ENCODE results near the gene EYA2. TPM values are rescaled to one million over a fixed set of nuclear protein-coding genes. Genes with fewer than 3 reads are reported as not detected.

EYA2 gene
- total RNA-seq, 1 experiment from 2014 or later: 0.74 TPM

DNA sequence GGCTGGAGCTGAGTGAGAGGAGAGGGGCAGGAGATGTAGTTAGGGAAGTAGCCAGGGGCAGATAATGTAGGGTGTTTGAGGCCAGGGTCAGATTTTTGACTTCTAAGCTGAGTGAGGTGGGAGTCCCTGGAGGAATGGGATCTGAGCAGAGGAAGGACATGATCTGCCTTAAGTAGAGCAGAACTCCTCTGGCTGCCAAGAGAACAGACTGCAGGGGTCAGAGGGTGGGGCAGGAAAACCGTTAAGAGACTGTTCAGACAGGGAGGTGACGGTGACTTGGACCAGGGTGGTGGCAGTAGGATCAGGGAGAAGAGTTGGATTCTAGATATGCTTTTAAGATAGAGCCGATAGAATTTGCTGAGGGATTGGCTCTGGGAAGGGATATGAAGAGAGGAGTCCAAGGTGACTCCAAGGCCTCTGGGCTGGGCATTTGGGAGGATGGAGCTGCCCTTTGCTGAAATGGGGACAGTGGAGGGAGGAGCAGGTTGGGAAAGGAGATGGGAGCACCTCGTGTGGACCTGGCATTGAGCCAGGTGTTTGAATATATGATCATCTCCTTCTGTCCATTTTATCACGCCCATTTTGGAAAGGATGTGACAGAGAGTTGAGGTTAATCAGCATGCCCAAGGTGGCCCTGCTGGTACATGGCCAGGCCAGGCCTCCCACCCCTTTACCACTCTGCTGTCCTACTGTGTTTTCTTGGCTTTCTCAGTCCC, 18.8 kb downstream of the EYA2 start:
- DNase-seq: no peak
- Histone ChIP-seq H3K79me1 (ENCODE audit: insufficient read depth, low read depth, low read length, poor library complexity, severe bottlenecking) (no peaks in the 10 kb centered on the region), H3K23me2 (ENCODE audit: insufficient read length, low read depth, low read length, poor library complexity, severe bottlenecking) (no peaks in the 10 kb centered on the region), H2AK5ac (ENCODE audit: insufficient read length, low read length) (no peak overlapping the region), H2BK15ac (ENCODE audit: low read depth, low read length) (no peak overlapping the region), H2AFZ (ENCODE audit: low read length) (no peak overlapping the region), H3K4me2 (ENCODE audit: insufficient read depth, insufficient read length, low read length) (no peak overlapping the region), H4K5ac (ENCODE audit: insufficient read length, low read depth, low read length) (no peak overlapping the region), H3K9me3 (ENCODE audit: control insufficient read depth, low read depth, low read length) (no peaks in the 10 kb centered on the region), H2BK20ac (ENCODE audit: low read depth, low read length, poor library complexity, severe bottlenecking) (no peak overlapping the region), H2BK5ac (ENCODE audit: insufficient read length, low read length) (no peak overlapping the region), H2BK120ac (ENCODE audit: low read depth, low read length, poor library complexity, severe bottlenecking) (no peak overlapping the region), H4K91ac (ENCODE audit: insufficient read length, low read depth, low read length) (no peak overlapping the region), H4K8ac (replicated peaks; ENCODE audit: insufficient read length, low read depth, low read length) (no peak overlapping the region), H3K9ac (ENCODE audit: extremely low read depth, insufficient read length, low read length) (no peak overlapping the region), H3K4ac (ENCODE audit: low read depth, low read length) (no peak overlapping the region), H3K4me1 (ENCODE audit: insufficient read depth, low read length) (no peaks in the 10 kb centered on the region), H4K20me1 (ENCODE audit: control insufficient read depth, insufficient read depth, insufficient read length) (no peaks in the 10 kb centered on the region), H3T11ph (ENCODE audit: low read length) (no peak overlapping the region), H3K79me2 (ENCODE audit: insufficient read depth, low read length) (no peaks in the 10 kb centered on the region), H3K56ac (ENCODE audit: insufficient read length, low read depth, low read length) (no peak overlapping the region), H3K23ac (ENCODE audit: insufficient read length, low read depth, low read length) (no peak overlapping the region), H3K27ac (ENCODE audit: insufficient read length, low read depth, low read length) (no peak overlapping the region), H2BK12ac (ENCODE audit: insufficient read length, low read depth, low read length) (no peak overlapping the region), H3K14ac (ENCODE audit: insufficient read depth, low read length) (no peak overlapping the region), H3K18ac (ENCODE audit: insufficient read length, low read depth, low read length) (no peak overlapping the region), H3K27me3 (ENCODE audit: insufficient read depth, low read length) (no peaks in the 10 kb centered on the region)
- H3K9me3 Mint-ChIP-seq: peaks cover 2 to 4% of the 10 kb centered on the region in 2 experiments; a peak in 3 of 5 replicates
- WGBS (ENCODE audit: extremely low coverage, insufficient read length, low lambda C conversion rate): no CpG with 5 or more reads among the region's 5 CpGs
- peaks cover 2% of the 10 kb centered on the region for H3K27me3 Mint-ChIP-seq (ENCODE audit: low read depth)
- TF ChIP-seq, protein P1, sequence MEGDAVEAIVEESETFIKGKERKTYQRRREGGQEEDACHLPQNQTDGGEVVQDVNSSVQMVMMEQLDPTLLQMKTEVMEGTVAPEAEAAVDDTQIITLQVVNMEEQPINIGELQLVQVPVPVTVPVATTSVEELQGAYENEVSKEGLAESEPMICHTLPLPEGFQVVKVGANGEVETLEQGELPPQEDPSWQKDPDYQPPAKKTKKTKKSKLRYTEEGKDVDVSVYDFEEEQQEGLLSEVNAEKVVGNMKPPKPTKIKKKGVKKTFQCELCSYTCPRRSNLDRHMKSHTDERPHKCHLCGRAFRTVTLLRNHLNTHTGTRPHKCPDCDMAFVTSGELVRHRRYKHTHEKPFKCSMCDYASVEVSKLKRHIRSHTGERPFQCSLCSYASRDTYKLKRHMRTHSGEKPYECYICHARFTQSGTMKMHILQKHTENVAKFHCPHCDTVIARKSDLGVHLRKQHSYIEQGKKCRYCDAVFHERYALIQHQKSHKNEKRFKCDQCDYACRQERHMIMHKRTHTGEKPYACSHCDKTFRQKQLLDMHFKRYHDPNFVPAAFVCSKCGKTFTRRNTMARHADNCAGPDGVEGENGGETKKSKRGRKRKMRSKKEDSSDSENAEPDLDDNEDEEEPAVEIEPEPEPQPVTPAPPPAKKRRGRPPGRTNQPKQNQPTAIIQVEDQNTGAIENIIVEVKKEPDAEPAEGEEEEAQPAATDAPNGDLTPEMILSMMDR (conservative IDR thresholded peaks at IDR 0.05): no peak
- H3K27ac Mint-ChIP-seq: peak overlapping the region in 1 of 3 experiments; percentile 34; a peak in 1 of 7 replicates
- H3K4me3 Mint-ChIP-seq: no peak overlapping the region
- peaks cover under 1 to 5% (median 1%) of the 10 kb centered on the region in 3 experiments; a peak in 1 of 7 replicates for H3K36me3 Mint-ChIP-seq (ENCODE audit: insufficient read depth in 1 of 3, low read depth in 3 of 3)
- peaks cover 0 to 3% of the 10 kb centered on the region in 2 experiments; a peak in 1 of 4 replicates for H3K4me1 Mint-ChIP-seq
